ENCODE measurements around the gene PRR16.
A peak's percentile ranks its signal among the peaks of the same experiment; 100 is the strongest.

PRR16 gene

DNA sequence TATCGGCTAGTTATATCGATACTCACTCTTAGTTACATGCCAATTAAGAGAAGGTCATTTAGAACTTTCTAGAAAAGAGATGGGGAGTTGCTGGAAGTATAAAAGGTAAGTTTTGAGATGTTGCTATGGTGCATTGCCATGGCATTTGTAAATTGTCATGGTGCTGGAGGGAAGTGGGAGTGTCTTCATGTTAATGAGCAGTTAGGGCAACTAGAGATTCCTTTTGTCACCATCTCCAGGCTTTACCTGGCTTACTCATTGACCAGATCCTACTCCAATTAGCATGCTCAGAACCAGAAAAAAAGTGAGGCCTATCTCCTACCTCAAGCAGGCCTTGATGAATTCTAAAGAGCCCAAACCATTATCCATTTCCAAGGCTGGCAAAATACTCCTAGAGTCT lies 82.8 kb downstream of the PRR16 start:
- in situ Hi-C loops (cut with HindIII; ENCODE audit: low sequenced_read_pairs) = no loop called here
- no peak for DNase-seq (ENCODE audit: low read depth, low spot score)
- TF ChIP-seq, protein P1, sequence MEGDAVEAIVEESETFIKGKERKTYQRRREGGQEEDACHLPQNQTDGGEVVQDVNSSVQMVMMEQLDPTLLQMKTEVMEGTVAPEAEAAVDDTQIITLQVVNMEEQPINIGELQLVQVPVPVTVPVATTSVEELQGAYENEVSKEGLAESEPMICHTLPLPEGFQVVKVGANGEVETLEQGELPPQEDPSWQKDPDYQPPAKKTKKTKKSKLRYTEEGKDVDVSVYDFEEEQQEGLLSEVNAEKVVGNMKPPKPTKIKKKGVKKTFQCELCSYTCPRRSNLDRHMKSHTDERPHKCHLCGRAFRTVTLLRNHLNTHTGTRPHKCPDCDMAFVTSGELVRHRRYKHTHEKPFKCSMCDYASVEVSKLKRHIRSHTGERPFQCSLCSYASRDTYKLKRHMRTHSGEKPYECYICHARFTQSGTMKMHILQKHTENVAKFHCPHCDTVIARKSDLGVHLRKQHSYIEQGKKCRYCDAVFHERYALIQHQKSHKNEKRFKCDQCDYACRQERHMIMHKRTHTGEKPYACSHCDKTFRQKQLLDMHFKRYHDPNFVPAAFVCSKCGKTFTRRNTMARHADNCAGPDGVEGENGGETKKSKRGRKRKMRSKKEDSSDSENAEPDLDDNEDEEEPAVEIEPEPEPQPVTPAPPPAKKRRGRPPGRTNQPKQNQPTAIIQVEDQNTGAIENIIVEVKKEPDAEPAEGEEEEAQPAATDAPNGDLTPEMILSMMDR (IDR thresholded peaks at IDR 0.05; ENCODE audit: low read depth, low read length) = no peak
- H3K4me3 ChIP-seq (ENCODE audit: low read depth, low read length) = no peak overlapping the region

DNA sequence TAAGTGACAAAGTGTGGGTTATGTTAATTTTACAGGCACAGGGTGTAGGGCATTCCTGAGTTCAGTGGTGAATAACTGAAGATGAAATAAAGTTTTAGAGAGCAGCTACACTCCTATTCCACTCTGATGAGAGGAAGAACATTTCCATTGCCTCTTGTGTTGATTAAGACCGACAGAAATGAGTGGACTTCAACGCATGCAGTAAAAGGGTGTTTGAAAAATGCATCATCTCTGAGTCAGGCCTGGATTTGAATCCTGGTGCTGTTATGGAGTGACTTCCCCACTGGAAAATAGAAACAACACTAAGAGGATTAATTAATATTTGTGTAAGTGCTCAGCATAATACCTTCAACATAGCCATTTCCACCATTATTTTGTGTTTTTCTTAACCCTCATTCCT lies 86.3 kb downstream of the PRR16 start:
- DNase-seq (ENCODE audit: low read depth, low spot score) = no peak
- no peak overlapping the region for H3K4me3 ChIP-seq (ENCODE audit: low read depth, low read length)
- in situ Hi-C loops (cut with HindIII; ENCODE audit: low sequenced_read_pairs) = no loop called here
- TF ChIP-seq, protein P1 (IDR thresholded peaks at IDR 0.05; ENCODE audit: low read depth, low read length) = no peak

DNA sequence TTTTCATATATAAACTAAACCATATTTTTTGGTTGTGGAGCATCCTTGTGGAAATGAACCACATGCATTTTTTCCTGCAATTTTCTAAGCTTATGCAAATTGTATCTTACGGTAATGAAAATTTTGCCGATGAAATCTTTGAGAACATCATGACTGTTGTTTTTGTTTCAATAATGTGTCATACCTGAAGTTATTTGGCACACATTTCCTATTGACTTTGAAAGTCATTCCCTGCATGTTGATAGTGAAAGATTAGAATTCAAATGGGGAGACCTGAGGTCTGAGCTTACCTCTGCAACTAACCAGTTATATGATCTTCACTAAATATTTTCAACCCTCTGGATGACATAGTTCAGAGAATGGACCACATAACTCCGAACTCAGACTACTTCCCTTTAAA lies 88.5 kb downstream of the PRR16 start:
- DNase-seq (ENCODE audit: low read depth, low spot score) = peak; percentile 45
- no peak overlapping the region for H3K4me3 ChIP-seq (ENCODE audit: low read depth, low read length)
- in situ Hi-C loops (cut with HindIII; ENCODE audit: low sequenced_read_pairs) = no loop called here
- TF ChIP-seq, protein P1 (IDR thresholded peaks at IDR 0.05; ENCODE audit: low read depth, low read length) = no peak

DNA sequence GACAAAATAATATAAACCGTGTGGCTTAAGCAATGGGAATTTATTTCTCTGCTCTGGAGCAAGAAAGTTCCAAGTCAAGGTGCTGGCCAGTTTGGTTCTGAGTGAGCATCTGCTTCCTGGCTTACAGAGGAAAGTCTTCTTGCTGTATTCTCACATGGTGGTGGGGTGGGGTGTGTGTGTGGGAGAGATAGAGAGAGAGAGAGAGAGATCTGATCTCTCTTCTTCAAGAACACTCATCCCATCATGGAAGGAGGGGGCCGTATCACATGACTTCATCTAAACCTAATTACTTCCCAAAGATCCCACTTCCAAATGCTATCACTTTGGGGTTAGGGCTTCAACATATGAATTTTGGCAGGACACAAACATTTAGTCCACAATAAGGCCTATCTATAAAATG lies 91.2 kb downstream of the PRR16 start:
- no peak for DNase-seq (ENCODE audit: low read depth, low spot score)
- in situ Hi-C loops (cut with HindIII; ENCODE audit: low sequenced_read_pairs) = no loop called here
- TF ChIP-seq, protein P1 (IDR thresholded peaks at IDR 0.05; ENCODE audit: low read depth, low read length) = no peak
- no peak overlapping the region for H3K4me3 ChIP-seq (ENCODE audit: low read depth, low read length)

DNA sequence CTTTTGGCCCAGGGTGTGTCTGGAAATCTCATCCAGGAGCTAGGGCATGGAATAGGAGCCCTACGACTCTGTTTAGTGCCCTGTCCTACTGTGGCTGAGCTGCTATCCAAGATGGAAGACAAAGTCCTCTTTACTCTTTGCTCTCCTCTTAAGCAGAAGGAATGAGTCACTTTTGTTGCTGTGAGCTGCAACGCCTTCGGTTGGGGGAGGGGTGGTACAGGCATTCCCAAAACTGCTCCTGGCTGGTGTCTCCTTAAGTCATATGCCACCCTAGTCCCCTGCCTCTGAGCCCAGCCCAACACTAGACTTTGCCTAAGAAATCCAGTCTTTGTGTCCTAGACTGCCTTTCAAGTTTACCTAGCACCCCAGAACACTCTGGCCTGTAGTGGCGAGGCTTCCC lies 99.9 kb downstream of the PRR16 start:
- DNase-seq (ENCODE audit: low read depth, low spot score) = no peak
- TF ChIP-seq, protein P1 (IDR thresholded peaks at IDR 0.05; ENCODE audit: low read depth, low read length) = no peak
- in situ Hi-C loops (cut with HindIII; ENCODE audit: low sequenced_read_pairs) = no loop called here
- H3K4me3 ChIP-seq (ENCODE audit: low read depth, low read length) = no peak overlapping the region

DNA sequence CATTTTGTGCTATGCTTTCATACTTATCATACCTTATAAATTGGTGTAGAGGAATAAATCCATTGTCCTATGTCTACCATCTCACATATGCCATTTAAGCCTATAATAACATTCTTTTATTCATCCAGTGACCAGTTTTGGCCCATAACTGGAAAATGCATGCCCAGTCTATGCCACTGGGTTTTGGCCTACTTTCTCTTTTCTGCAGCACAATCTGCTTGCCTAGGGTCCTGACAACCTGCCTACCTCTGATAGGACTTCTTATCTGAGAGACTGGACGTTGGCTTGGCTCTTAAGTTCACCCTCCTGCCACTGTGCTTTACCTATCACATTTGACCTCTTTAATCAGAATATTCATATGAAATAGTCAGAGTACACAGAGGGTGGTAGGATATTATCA lies 103.0 kb downstream of the PRR16 start:
- DNase-seq (ENCODE audit: low read depth, low spot score) = no peak
- in situ Hi-C loops (cut with HindIII; ENCODE audit: low sequenced_read_pairs) = no loop called here
- TF ChIP-seq, protein P1 (IDR thresholded peaks at IDR 0.05; ENCODE audit: low read depth, low read length) = no peak
- no peak overlapping the region for H3K4me3 ChIP-seq (ENCODE audit: low read depth, low read length)

DNA sequence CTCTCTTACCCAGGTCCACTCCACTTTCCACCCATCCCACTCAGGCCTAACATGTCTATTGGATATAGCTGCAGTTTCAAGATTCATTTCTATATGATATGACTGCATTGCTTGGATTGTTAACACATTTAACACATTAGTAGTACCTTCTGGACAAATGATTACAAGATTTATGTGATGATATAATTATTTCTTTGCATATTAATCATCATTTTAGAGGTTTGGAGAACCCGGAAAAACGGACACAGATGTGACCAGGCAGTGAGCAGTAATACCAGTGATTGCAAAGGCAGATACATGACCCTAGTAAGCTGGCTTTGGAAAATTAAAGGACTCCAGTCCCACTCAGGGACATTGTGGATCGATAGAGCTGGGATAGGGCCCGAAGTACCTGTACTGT lies 103.8 kb downstream of the PRR16 start:
- DNase-seq (ENCODE audit: low read depth, low spot score) = no peak
- no peak overlapping the region for H3K4me3 ChIP-seq (ENCODE audit: low read depth, low read length)
- in situ Hi-C loops (cut with HindIII; ENCODE audit: low sequenced_read_pairs) = no loop called here
- TF ChIP-seq, protein P1 (IDR thresholded peaks at IDR 0.05; ENCODE audit: low read depth, low read length) = no peak
